Left colon (tissue), 2 donors: ENCODE data around the gene MAP4. TPM values are rescaled to one million over a fixed set of nuclear protein-coding genes. Genes with fewer than 3 reads are reported as not detected.

Experiments used
- ATAC-seq: fragments of 200-7000 bp; cut with Tn5 transposase; one replicate; pipeline ENCODE4 v1.9.1; 2020; ENCODE audit warnings: mild to moderate bottlenecking, moderate library complexity
- DNase-seq, 2 donors: peaks; one replicate each; pipeline ENCODE4 v3.0.0-alpha.2; 2020
- intact Hi-C, 2 donors: fragments of 100-400 bp; cut with DNase I in 1 of 2; cut with micrococcal nuclease in 1 of 2; formaldehyde crosslinking; loops; one replicate each; pipeline versions ENCODE4 v1.11.2 to v1.14.0; 2022; cut with DNase I, micrococcal nuclease
- total RNA-seq, 2 donors: library from RNA; stranded (reverse); fragmentation: NEBNext Ultra II Directional; extraction: Animal tissue kit (Norgen Biotek cat#: 25700); gene quantifications; one replicate each; pipeline ENCODE4 v1.2.1, GENCODE V29; 2021
- donor health status: DM: no; HTN: no; CAD: no.
- donor health status: DM: yes; HTN: yes; CAD: no.

Gene MAP4
- total RNA-seq, 2 donors from 2014 or later, result 109 to 114 TPM

DNA sequence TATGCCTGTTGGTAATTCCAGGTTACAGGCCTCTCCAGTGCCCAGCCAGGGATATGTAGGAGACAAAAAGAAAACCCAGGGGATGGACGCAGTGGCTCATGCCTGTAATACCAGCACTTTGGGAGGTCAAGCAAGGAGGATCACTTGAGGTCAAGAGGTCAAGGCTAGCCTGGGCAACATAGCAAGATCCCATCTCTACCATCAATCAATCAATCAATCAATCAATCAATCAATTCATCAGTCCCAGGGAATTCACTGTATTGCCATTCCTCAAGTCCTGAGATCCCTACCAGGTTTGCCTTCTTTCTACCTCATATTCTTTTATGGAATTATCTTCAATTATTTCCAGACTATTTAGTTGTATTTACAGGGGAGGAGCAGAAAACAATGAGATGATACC is 131.0 kb downstream of the MAP4 start:
- no peak for DNase-seq

DNA sequence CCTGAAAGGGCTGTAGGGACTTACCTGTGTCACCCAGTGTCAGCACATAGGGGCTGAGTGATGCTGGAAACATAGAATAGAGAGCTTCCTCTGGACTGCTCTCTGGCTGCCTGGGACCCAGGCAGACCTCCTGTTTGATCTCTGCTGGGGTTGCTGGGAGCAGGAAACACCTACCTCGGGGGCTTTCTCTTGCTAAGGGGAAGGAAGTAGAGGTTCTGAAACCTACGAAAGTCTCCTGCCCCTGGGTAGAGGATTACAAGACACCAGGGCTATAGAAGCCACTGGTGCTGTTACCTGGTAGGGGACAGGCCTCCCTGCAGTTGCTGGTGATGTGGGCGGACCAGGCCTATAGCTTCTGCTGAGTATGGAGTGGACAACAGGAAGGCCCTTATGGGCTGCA is 131.6 kb downstream of the MAP4 start:
- DNase-seq (no peak), ATAC-seq (no peak)
- intact Hi-C loops, result no loop called here

More for the DNA sequence above, 131.0 kb downstream of the MAP4 start:
- no peak for ATAC-seq
- intact Hi-C loops, result no loop called here

DNA sequence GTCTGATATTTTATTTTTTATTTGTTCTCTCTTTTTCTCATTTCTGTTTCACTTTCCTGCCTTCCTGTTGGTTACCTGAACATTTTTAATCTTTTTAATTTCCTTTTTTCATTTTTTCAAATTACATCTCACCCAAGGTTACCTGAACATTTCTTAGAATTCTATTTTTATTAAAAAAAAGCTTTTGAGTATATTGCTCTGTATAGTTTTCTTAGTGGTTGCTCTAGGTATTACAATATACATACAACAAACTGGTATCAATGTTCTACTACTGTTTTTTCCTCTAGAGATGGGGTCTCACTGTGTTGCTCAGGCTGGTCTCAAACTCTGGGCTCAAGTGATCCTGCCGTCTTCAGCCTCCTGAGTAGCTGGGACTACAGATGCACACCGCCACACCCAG is 133.9 kb downstream of the MAP4 start:
- ATAC-seq (no peak), DNase-seq (no peak)
- intact Hi-C loops, result no loop called here

DNA sequence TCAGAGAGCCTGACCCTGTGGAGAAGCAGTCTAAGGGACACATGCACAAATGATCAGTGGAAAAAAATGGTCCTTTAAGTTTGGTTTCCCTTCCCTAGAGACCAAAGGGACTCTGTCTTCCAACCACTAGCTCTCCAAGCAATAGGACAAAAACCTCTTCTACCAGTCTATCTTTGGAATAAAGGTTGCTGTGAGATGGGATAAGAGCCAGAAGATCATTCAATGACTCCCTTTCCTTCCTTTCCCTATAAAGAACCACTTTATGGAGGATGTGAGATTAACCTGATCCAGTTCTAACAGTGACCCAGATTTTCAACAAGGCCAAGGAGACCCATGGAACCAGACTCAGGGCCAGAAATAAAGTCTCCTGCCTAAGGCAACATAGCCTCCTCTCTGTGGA is 138.5 kb downstream of the MAP4 start:
- DNase-seq (no peak), ATAC-seq (no peak)

DNA sequence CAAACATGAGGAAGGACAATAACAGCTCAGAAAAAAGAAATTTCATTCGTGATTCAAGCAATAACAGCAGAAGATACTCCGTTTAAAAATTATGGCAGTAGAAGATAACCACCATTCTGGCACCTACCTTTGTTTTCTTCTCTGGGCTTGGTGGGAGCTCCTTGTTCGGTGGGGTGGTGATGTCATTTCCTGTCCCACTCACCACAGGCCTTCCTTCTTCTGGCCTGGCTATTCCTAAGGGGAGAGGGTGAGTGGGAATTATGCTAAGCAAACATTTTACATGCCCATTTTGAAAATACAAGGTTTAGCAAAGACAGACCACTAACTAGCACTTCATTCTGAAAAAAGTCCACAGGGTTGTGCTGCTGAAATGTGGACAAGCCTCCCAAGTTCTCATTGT is 138.9 kb downstream of the MAP4 start:
- no peak for ATAC-seq
- no peak for DNase-seq
- intact Hi-C loops, result no loop called here

More for the DNA sequence above, 138.5 kb downstream of the MAP4 start:
- intact Hi-C loops, result no loop called here

DNA sequence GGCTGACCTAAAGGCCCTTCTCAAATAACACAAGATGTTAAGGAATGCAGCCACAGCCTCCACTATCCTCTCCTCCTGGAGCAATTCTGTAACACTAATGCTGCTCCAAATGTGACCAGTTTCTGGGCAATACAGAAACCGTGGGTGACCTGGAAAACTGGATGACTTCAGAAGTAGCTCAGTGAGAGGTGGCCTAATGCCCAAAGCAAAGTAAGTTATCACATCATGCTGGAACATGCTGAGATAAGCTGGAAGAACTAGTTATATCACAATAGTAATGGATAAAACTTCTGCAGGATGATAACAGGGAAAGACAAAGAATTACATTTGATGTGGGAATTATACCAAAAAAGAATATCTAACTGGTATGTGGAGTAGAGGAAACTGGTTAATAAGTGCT is 141.3 kb downstream of the MAP4 start:
- no peak for DNase-seq
- intact Hi-C loops, result no loop called here
- no peak for ATAC-seq

DNA sequence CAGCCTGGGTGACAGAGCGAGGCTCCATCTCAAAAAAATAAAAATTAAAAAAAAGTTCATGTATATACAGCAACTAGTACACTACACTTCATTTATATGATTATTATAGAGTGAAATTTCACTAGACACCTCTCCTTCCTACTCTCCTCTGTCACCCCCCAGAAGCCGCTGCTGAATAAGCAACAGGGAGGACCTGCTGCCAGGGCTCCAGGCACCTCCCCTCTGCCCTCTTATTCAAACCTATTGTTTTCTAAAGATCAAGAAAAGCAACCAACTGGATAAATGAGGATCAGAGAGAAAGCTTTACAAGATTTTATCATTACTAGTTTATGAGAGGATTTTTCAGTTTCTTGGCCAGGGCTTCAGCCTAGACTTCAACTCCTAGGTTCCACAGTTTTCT is 141.8 kb downstream of the MAP4 start:
- ATAC-seq (no peak), DNase-seq (no peak)
- intact Hi-C loops, result no loop called here

DNA sequence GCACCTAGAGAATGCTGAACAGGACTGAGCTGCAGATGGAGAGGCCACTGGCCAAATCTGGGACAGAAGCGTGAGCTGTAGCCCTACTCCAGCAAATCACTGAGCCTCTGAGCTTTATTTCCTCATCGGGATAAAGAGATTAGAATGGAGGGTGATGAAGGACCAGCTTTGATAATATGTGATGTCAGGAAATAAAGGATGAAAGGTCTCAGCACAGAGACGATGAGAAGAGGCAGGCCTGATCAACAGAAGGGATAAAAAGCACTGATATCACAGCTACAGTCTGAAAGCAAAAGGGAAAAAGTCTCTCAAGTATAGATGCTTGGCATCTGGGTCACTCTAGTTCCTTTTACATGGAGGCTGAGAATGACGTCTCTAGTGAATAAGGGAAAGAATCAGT is 143.3 kb downstream of the MAP4 start:
- no peak for DNase-seq
- ATAC-seq, result no peak
- intact Hi-C loops, result no loop called here

DNA sequence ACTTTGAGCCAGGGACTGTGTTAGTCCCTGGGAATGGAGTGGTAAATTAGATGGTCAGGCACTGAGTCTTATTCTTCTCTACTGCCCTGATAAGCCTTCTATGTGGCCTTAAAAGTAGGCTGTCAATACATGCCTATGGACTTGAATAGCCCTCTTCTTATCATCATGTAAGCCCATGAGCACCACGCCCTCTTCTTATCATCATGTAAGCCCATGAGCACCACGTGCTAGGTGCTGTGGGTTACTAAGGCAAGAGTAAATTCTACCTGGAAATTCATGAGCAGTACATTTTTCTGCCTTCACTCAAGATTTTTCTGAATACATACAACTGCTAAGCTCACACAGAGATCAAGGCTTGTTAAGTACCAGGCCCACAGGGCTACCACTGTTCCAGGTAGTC is 144.8 kb downstream of the MAP4 start:
- ATAC-seq (peak; percentile 71), DNase-seq (no peak)
- intact Hi-C loops, result no loop called here

DNA sequence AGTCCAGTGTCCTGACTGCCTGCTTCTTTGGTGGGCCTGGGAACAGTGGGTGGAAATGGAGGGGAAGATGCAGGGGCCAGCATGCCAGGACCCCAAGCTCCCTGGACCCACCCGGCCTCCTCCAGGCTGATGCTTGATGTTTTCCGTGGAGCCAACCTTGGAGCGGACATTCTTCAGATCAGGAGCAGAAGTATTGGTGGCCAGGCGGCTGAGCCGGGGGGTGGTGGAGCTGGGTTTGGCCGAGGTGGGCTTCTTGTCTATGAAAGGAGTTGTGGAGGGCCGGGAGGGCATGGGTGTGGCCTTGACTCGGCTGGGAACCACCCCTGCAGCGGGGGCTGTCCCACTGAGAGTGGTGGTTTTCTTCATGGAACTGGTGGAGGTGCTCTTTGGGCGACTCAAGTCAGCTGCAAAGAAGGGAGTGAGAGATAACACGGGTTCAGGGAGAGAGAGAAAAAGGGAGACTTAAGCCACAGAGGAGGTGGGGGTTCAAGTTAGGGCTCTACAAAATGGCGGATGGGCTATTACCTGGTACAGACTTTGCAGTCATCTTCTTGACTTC is 145.4 kb downstream of the MAP4 start:
- DNase-seq, result no peak
- no peak for ATAC-seq
- intact Hi-C loops, result no loop called here

DNA sequence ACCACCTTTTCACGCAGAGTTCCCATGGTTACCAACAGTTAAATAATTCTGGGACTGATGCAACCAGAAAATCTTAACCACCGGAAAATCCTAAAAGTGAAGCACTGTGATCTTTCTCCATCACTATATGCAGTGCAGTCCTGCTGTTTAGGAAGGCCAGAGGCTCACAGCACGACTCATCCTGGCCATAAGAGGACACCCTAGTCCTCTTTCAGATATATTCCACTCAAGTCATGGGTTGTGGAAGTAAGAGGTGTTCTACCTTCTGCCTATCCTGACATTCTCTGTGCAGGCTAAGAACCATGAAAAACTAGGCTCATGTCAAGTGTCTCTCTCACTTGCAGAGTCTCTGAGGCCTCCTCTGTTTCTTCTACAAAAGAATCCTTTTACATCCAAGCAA is 146.1 kb downstream of the MAP4 start:
- ATAC-seq (no peak), DNase-seq (no peak)
- intact Hi-C loops, result no loop called here

DNA sequence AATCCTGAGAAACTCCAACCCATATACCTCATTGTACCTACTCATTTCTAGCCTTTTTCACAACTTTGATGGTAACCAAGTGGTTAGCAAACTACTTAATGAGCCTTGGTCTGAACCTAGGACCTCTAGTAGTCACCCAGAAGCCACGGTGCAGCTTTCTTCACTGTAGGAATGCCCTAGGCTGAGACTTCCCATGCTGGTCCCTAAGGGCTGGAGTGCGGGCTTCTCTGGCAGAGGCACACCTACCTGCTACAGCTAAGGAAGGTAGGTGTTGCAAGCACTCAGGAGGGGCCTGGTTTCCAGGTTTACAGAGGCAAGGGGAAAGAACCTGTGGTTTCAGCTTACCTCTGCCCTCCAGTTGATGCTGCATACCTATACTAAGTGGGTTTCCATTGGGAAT is 147.9 kb downstream of the MAP4 start:
- ATAC-seq, result no peak
- intact Hi-C loops, result no loop called here
- no peak for DNase-seq

DNA sequence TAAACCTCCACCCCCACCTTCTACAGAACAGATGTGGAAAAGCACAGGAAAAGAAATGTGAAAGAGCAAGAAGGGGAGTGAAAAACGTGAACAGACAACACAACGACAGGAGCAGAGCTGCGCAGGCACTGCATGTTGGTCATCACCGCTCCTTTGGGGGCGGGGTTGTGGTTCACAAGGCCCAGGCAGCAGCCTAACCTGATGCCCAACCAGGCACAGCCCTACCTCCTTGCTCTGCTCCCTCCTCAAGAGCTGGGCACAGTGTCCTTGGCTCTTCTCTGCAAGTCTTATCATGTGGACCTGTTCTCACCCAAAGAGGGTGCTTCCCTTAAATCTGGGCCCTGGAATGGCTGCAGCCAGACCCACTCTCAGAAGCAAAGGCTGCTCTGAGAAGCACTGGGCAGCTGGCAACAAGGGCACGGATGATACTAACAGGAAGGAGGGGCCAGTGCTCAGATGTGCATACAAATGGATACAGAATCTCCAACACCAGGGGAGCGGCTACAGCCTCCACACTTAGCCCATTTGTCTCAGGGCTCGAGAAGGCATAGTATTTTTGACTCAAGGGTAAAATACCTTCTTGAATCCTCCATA is 148.7 kb downstream of the MAP4 start:
- ATAC-seq (no peak), DNase-seq (no peak)
- intact Hi-C loops, result no loop called here

DNA sequence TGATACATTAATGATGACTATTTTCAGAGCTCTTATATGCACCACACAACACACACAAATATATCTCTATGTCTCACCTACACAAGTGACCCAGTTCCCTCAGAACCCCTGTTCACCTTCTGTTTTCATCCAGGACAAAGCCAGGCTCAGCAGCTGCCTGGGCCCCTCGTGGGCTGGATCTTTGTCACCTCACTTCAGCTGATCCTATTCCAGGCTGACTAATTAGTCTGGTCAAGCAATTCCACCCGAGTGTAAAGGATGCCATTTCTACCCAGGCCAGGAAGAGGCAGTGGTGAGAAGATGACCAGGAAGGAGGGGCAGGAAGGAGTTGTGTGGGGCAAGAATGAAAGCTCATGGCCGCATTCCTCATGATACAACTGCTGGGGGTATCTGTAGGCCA is 151.0 kb downstream of the MAP4 start:
- intact Hi-C loops, result no loop called here
- ATAC-seq (no peak), DNase-seq (no peak)

DNA sequence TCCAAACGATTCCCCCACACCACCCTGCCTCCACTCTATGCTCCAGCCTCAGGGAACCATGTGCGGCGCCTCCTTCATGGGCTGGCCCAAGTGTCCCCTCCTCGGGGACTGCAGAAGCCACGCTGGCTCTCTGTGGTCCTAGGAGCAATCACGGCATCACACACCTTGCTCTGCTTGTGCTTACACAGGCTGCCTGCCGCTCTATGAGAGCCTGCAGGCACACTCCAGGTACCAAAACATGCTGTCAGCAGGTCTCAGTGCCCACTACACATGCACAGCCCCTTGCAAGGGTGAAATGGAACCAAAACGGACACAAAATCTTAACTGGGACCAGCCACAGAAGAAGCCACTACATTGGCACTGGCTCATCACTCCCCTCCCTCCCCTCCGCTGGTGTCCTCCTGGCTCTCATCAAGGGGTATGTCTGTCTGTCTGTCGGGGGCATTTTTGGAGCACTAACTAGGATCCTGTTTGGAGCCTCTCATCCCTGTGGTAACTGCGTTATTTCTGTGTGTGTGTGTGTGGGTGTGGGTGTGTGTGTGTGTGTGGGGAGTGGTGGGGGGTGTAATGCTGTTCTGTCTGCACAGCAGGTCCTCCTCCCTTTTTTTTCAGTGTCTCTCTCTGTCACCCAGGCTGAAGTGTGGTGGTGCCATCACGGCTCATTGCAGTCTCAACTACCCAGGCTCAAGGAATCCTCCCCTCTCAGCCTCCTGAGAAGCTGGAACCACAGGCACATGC is 152.7 kb downstream of the MAP4 start:
- ATAC-seq, result no peak

DNA sequence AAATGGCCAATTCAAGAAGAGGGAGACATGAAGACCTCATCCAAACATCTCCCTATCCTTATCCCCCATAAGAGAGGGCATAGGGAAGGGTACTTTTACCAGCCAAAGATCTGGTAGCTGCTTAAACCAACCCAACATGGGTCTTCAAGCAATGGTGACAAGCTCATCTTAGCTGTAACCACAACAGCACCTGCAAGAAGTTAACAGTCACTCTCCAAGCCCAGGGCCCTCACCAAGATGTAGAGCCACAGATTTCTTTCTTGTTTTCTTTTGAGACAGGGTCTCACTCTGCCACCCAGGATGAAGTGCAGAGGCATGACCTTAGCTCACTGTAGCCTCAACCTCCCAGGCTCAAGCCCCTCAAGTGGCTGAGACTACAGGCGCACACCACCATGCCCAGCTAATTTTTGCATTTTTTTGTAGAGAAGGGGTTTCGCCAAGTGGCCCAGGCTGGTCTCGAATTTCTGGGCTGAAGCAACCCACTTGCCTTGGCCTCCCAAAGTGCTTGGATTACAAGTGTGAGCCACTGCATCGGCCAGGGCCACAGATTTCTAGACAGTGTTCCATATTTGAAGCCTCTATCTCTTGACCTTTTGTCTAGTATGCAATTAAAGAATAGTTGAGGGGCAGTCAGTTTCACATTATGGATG is 156.1 kb downstream of the MAP4 start:
- DNase-seq (no peak), ATAC-seq (no peak)
- intact Hi-C loops, result no loop called here

More for the DNA sequence above, 152.7 kb downstream of the MAP4 start:
- intact Hi-C loops, result no loop called here
- no peak for DNase-seq

DNA sequence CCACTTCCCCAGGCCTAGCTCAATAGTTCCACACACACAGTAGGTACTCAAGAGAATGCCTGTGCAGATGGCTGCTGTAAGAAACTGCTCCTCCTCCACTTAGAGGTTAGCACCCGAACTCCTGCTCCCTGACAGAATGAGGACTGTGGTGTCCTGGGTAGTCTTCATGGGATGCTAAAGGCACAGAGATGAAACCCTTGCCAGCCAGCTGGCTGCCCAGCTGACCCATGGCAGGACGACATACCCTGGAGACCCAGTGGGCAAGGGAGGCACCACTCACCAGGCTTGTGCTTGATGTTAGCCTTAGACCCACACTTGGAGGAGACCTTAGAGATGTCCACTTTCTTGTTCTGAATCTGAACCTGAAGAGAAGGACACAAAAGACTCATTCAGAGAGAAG is 159.1 kb downstream of the MAP4 start:
- intact Hi-C loops, result no loop called here

DNA sequence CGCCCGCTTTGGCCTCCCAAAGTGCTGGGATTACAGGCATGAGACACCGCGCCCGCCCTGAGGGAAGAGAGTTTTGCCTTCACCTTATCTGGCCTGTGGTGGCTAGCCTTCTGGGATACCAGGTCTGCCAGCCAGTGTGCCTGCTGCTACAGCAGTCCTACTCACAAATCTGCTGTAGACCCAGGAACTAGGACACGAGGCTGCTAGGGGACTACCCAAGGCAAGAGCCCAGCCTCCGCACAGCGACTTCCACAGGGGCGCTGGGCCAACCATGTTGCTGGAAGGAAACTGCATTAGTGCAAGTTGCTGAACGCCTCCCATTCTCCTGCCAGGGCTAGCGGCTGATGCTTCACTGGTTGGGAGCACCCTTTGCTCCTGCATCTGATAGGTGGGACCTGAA is 159.5 kb downstream of the MAP4 start:
- intact Hi-C loops, result no loop called here
- ATAC-seq, result no peak

More for the DNA sequence above, 159.1 kb downstream of the MAP4 start:
- ATAC-seq, result no peak
- no peak for DNase-seq

DNA sequence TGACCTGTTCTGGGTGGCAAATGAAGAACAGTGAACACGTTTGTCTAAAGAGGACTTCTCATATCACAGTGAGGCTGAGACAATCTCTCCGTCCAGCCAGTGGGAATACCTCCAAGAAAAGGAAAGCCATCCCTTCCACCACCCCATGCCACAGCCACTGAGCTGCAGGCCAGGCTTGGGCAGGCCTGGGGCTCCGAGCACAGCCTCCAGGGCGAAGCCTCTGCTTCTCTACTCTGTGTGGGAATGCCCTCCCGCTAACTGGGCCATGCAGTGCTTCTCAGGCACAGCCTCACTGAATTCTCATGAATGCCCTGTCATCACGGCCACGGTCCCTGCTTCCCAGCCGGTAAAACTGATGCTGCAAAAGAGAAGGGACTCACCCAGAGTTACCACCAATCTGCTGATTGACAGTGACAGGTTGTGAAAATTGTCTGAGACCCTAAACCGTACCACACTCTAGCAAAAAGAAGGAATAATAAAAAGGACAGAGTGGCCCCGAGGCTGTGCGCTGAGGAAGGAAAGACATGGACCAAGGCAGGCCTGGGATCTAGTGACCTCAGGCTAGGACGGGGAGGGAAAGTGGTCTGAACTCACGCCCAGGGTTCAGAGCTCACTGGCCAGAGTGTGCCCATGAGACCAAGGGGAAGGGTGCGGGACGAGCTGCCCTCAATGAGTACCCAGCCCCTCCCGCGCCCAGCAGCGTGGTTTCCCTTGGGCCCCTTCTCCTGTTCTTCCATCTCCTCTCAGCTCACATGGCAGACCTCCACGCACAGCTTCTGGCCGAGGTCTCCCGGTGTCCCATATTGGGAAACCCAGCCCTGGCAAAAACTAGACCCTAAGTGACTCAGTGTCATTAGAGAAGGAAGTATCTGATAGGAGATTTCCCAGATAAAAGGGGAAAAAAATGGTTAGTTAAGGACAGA is 160.5 kb downstream of the MAP4 start:
- intact Hi-C loops, result no loop called here
- no peak for ATAC-seq
- no peak for DNase-seq

More for the DNA sequence above, 159.5 kb downstream of the MAP4 start:
- no peak for DNase-seq
